GM18870 (cell line): ENCODE data around the gene TMCC2.
"Not testable (repeated sequence)": the region's sequence is repeated elsewhere in the genome, so short reads cannot be mapped to it uniquely, and the experiment has no call there.

ENCODE experiments used
- ATAC-seq: cut with Tn5 transposase; IDR thresholded peaks from one replicate; pipeline ENCODE4 v1.9.1; 2021; ENCODE audit warnings: moderate library complexity; ENCODE audit not compliant: unreplicated experiment

TMCC2 gene

GRCh38 chr1:205227584-205228013 lies at the start of gene TMCC2:
Gene TMCC2 (plus strand): TSS chr1:205227946. CDS start chr1:205228565, 619 bp downstream.
- ATAC-seq, result no peak

GRCh38 chr1:205179842-205180241 lies 47.9 kb upstream of the TMCC2 start:
- no peak for ATAC-seq

GRCh38 chr1:205180331-205180730 lies 47.4 kb upstream of the TMCC2 start:
- not testable (repeated sequence) for ATAC-seq

GRCh38 chr1:205182930-205183329 lies 44.8 kb upstream of the TMCC2 start:
- ATAC-seq, result no peak

GRCh38 chr1:205183676-205184335 lies 43.9 kb upstream of the TMCC2 start:
- no peak for ATAC-seq

- no peak for ATAC-seq
Measured at GRCh38 chr1:205186191-205186590, 41.6 kb upstream of the TMCC2 start.

GRCh38 chr1:205187420-205187819 lies 40.3 kb upstream of the TMCC2 start:
- ATAC-seq, result no peak

GRCh38 chr1:205188098-205188497 lies 39.6 kb upstream of the TMCC2 start:
- ATAC-seq, result no peak

- no peak for ATAC-seq
Measured at GRCh38 chr1:205188596-205188995, 39.1 kb upstream of the TMCC2 start.

- ATAC-seq, result no peak
Measured at GRCh38 chr1:205189131-205189530, 38.6 kb upstream of the TMCC2 start.

GRCh38 chr1:205190845-205191577 lies 36.7 kb upstream of the TMCC2 start:
- no peak for ATAC-seq

GRCh38 chr1:205191622-205192021 lies 36.1 kb upstream of the TMCC2 start:
- no peak for ATAC-seq

GRCh38 chr1:205192287-205192686 lies 35.5 kb upstream of the TMCC2 start:
- no peak for ATAC-seq

- ATAC-seq, result no peak
Measured at GRCh38 chr1:205199090-205199930, 28.4 kb upstream of the TMCC2 start.

- no peak for ATAC-seq
Measured at GRCh38 chr1:205199931-205200299, 27.8 kb upstream of the TMCC2 start.

GRCh38 chr1:205204552-205204951 lies 23.2 kb upstream of the TMCC2 start:
- ATAC-seq, result no peak

GRCh38 chr1:205205055-205205454 lies 22.7 kb upstream of the TMCC2 start:
- ATAC-seq, result no peak

GRCh38 chr1:205208811-205209210 lies 18.9 kb upstream of the TMCC2 start:
- no peak for ATAC-seq

- ATAC-seq, result peak; percentile 2
Measured at GRCh38 chr1:205210756-205211168, 17.0 kb upstream of the TMCC2 start.

- ATAC-seq, result peak; percentile 79
Measured at GRCh38 chr1:205211169-205211838, 16.4 kb upstream of the TMCC2 start, which contains the start of gene DSTYK. Gene DSTYK (minus strand): TSS chr1:205211702. CDS start chr1:205211535, 167 bp downstream.
